Suprapubic skin (tissue), 4 donors: ENCODE results near the gene NFX1.

ENCODE experiments used
- CTCF ChIP-seq, 2 donors: fragments of 200-600 bp in 1 of 2; fragments of 450-650 bp in 1 of 2; sonication (generic) in 1 of 2; IDR thresholded peaks; one replicate each; pipeline ENCODE4 v1.5.1; 2016 to 2019; ENCODE audit warnings: antibody characterized with exemption in 2 of 2, mild to moderate bottlenecking in 1 of 2, moderate library complexity in 1 of 2
- EP300 ChIP-seq: sonication (generic); formaldehyde crosslinking; IDR thresholded peaks from one replicate; pipeline ENCODE4 v1.6.1; 2017; ENCODE audit warnings: antibody characterized with exemption
- POLR2A ChIP-seq, 2 donors: fragments of 450-650 bp; IDR thresholded peaks; one replicate each; pipeline ENCODE4 v1.6.1; 2017; ENCODE audit warnings: antibody characterized with exemption in 2 of 2, mild to moderate bottlenecking in 2 of 2, moderate library complexity in 2 of 2
- POLR2AphosphoS5 ChIP-seq, 3 donors: sonication (generic); formaldehyde crosslinking; IDR thresholded peaks; one replicate each; pipeline ENCODE4 v1.6.1; 2017; ENCODE audit warnings: antibody characterized with exemption in 3 of 3

- no peak for TF ChIP-seq CTCF (IDR thresholded peaks at IDR 0.05)
- no peak for TF ChIP-seq EP300
- TF ChIP-seq POLR2AphosphoS5 (IDR thresholded peaks at IDR 0.05), result no peak
- no peak for TF ChIP-seq POLR2A (IDR thresholded peaks at IDR 0.05)
These were observed 2.1 kb upstream of the NFX1 start for GRCh38 chr9:33288235-33288634.
